Prostate gland (tissue), 2 donors: ENCODE measurements around the gene ABTB2. TPM values are rescaled to one million over a fixed set of nuclear protein-coding genes. Genes with fewer than 3 reads are reported as not detected.
A peak's percentile ranks its signal among the peaks of the same experiment; 100 is the strongest.

Experiments
- DNase-seq: peaks from one replicate; pipeline ENCODE4 v3.0.0-alpha.2; 2019; ENCODE audit warnings: low spot score
- H3K27ac ChIP-seq, 2 donors: fragments of 200-600 bp; sonication (generic); 2 replicates each; pipeline ENCODE4 v1.5.1; 2017 to 2019
- H3K27me3 ChIP-seq: fragments of 200-600 bp; sonication (generic); replicated peaks from 2 replicates; pipeline ENCODE4 v1.5.1; 2019; ENCODE audit not compliant: insufficient read depth
- H3K36me3 ChIP-seq, 2 donors: fragments of 200-600 bp; sonication (generic); 1 replicate in 1 of 2; 2 replicates in 1 of 2; pipeline versions ENCODE4 v1.5.1 to v1.8.1; 2017 to 2019
- H3K4me1 ChIP-seq: fragments of 200-600 bp; sonication (generic); replicated peaks from 2 replicates; pipeline ENCODE4 v1.5.1; 2019
- H3K4me3 ChIP-seq, 2 donors: fragments of 200-600 bp; sonication (generic); 2 replicates each; pipeline ENCODE4 v1.5.1; 2017 to 2019
- H3K9me3 ChIP-seq: fragments of 200-600 bp; sonication (generic); 2 replicates; pipeline ENCODE4 v1.5.1; 2017
- POLR2A ChIP-seq: fragments of 450-650 bp; IDR thresholded peaks from one replicate; pipeline ENCODE4 v1.6.1; 2016; ENCODE audit warnings: antibody characterized with exemption, mild to moderate bottlenecking
- POLR2AphosphoS5 ChIP-seq: sonication (generic); formaldehyde crosslinking; IDR thresholded peaks from one replicate; pipeline ENCODE4 v1.6.1; 2017; ENCODE audit warnings: antibody characterized with exemption
- WGBS: methylation state at CpG from one replicate; pipeline ENCODE4 v1.1.5; 2018; 5-methylcytosine and 5-hydroxymethylcytosine counted together
- intact Hi-C: fragments of 100-400 bp; cut with DNase I; formaldehyde crosslinking; loops from one replicate; pipeline ENCODE4 v1.14.2; 2022
- total RNA-seq, 2 donors: library from RNA; depleted of rRNA; stranded (reverse); fragments of >200 nt; gene quantifications; one replicate each; pipeline ENCODE4 v1.1.0, GENCODE V29; 2016
- TF ChIP-seq, protein P1 (sequence below), 4 experiments: fragments of 200-600 bp in 2 of 4; fragments of 450-650 bp in 2 of 4; sonication (generic) in 2 of 4; IDR thresholded peaks; 1 replicate in 3 of 4; 2 replicates in 1 of 4; pipeline ENCODE4 v1.5.1; 2016 to 2019; ENCODE audit warnings: antibody characterized with exemption in 4 of 4, mild to moderate bottlenecking in 2 of 4, moderate library complexity in 2 of 4

ABTB2 gene
- total RNA-seq, 2 donors from 2014 or later, result 3.0 to 13.7 TPM

DNA sequence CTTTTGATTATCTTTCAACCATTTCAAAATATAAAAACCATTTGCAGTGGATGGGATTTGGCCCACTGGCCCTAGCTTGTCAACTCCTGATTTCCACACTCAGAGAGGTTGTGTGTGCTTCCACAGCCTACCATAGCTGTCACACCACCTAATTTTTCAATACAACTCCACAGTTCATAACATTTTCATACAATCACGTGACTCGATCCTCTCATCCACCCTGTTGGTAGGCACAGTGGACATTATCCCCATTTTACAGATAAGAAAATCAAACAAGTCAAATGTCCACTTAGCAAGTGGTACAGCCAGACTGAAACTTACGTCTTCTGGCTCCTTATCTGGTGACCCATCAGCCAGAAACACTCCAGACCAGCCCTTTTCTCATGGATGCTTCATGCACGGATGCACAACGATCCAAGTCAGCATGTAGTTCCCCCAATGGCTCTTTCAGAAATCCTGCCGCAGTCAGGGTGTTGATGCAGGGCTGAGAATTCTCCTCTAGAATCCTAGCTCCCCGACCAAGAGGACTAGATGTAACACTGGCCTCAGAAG lies 88.0 kb downstream of the ABTB2 start:
- 93% methylated on average over 7 of the region's 7 CpGs for WGBS
- DNase-seq, result no peak
- no peaks in the 10 kb centered on the region for H3K4me1 ChIP-seq
- H3K4me3 ChIP-seq, result no peak overlapping the region
- no peak overlapping the region for H3K27ac ChIP-seq
- H3K27me3 ChIP-seq, result no peaks in the 10 kb centered on the region
- no peaks in the 10 kb centered on the region for H3K9me3 ChIP-seq
- intact Hi-C loops, result loop anchor here (5.0 kb wide), 1 partner anchor 43 kb away; no protein-coding TSS in a partner anchor
- no peak for TF ChIP-seq POLR2AphosphoS5
- TF ChIP-seq POLR2A, result no peak
- TF ChIP-seq, protein P1, sequence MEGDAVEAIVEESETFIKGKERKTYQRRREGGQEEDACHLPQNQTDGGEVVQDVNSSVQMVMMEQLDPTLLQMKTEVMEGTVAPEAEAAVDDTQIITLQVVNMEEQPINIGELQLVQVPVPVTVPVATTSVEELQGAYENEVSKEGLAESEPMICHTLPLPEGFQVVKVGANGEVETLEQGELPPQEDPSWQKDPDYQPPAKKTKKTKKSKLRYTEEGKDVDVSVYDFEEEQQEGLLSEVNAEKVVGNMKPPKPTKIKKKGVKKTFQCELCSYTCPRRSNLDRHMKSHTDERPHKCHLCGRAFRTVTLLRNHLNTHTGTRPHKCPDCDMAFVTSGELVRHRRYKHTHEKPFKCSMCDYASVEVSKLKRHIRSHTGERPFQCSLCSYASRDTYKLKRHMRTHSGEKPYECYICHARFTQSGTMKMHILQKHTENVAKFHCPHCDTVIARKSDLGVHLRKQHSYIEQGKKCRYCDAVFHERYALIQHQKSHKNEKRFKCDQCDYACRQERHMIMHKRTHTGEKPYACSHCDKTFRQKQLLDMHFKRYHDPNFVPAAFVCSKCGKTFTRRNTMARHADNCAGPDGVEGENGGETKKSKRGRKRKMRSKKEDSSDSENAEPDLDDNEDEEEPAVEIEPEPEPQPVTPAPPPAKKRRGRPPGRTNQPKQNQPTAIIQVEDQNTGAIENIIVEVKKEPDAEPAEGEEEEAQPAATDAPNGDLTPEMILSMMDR (IDR thresholded peaks at IDR 0.05), result no peak
- no peaks in the 10 kb centered on the region for H3K36me3 ChIP-seq

DNA sequence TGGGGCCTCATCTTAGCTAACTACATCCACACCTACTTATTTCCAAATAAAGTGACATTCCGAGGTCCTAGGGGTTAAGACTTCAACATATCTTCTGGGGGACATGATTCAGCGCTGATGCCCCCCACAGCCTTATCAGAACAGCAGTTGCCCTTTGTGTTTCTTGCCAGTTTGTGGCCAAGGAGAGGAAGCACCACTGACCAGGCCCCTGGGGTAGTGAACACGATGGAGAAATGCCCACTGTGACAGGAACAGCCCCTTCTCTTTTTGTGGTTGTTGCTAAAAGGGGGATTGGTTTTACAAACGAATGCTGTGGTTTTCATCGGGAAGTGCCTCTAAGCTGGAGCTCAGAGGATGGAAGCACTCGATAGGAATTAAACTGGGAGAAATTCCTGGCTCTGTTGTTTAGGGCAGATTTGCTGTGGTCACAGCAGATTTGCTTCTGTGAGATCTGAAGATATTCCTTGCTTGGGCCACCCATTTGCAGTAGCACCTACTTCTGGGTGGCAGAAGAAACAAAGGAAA lies 88.8 kb downstream of the ABTB2 start:
- Histone ChIP-seq H3K9me3 (no peaks in the 10 kb centered on the region), H3K27me3 (no peaks in the 10 kb centered on the region), H3K4me3 (no peak overlapping the region), H3K36me3 (no peaks in the 10 kb centered on the region), H3K27ac (no peak overlapping the region), H3K4me1 (no peaks in the 10 kb centered on the region)
- WGBS, result 74% methylated on average over 6 of the region's 6 CpGs
- DNase-seq, result no peak
- TF ChIP-seq, protein P1 (IDR thresholded peaks at IDR 0.05), result no peak
- TF ChIP-seq POLR2A (no peak), POLR2AphosphoS5 (no peak)
- intact Hi-C loops, result loop anchor here (5.0 kb wide), 1 partner anchor 43 kb away; no protein-coding TSS in a partner anchor

DNA sequence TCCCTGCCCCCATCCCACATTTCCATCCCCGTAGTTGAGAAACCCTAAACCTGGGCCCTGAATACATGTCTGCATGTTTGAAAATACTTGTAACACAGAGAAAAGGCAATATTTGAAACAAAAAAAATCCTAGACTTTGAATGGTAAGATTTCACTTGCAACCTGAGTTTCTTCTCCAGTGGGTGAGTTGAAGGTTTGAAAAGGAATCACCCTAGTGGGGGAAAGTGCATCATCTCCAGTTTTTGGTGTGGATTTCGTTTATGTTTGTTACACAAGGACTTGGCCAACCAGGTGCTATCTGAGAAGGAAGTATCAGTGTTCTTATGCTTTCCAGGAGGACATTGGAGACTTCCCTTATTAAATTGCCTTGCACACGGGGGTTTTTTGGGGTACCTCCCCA lies 90.4 kb downstream of the ABTB2 start:
- TF ChIP-seq, protein P1 (IDR thresholded peaks at IDR 0.05), result no peak
- TF ChIP-seq POLR2AphosphoS5, result no peak
- TF ChIP-seq POLR2A, result no peak
- no peaks in the 10 kb centered on the region for H3K27me3 ChIP-seq
- no peaks in the 10 kb centered on the region for H3K36me3 ChIP-seq
- intact Hi-C loops, result loop anchor here (5.0 kb wide), 1 partner anchor 45 kb away; no protein-coding TSS in a partner anchor
- no peak for DNase-seq
- H3K4me3 ChIP-seq, result no peak overlapping the region
- H3K4me1 ChIP-seq, result no peaks in the 10 kb centered on the region
- H3K27ac ChIP-seq, result no peak overlapping the region
- 34% methylated on average over 3 of the region's 3 CpGs for WGBS
- H3K9me3 ChIP-seq, result no peaks in the 10 kb centered on the region

DNA sequence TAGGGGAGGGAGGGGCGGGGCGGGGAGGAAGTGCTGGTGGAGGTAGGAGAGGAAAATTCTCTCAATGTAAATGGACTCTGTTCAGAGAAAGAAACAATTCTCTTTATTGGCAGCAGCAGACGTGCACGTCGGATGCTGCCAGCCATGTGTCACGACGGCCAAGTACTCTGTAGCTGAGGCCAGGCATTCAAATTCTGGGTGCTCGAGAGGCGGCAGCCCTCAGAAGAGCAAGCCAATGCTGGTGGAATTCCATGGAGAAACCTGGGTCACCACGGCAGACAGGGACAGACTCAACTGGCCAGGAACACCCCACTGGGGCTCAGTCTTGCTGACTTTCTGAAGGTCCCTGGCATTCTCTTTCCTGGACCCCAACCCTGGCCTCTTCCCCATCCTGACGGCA lies 90.8 kb downstream of the ABTB2 start:
- 13% methylated on average over 11 of the region's 11 CpGs for WGBS
- Histone ChIP-seq H3K36me3 (no peaks in the 10 kb centered on the region), H3K27ac (peak overlapping the region in 1 of 2 donors; percentile 3), H3K4me3 (no peak overlapping the region), H3K9me3 (no peaks in the 10 kb centered on the region), H3K27me3 (no peaks in the 10 kb centered on the region), H3K4me1 (no peaks in the 10 kb centered on the region)
- no peak for DNase-seq
- intact Hi-C loops, result loop anchor here (5.0 kb wide), 1 partner anchor 45 kb away; no protein-coding TSS in a partner anchor
- TF ChIP-seq POLR2A (no peak), POLR2AphosphoS5 (no peak)
- TF ChIP-seq, protein P1 (IDR thresholded peaks at IDR 0.05), result no peak
